Activated T-helper 2 cell treated with anti-CD3 and anti-CD28 coated beads, Interferon-gamma antibody, Interleukin-2, Interleukin-4, amounts not matched to agents 10 μg/mL and 5 μg/mL and 100 μg/mL, durations not matched to agents 14 hours and 24 hours and 36 hours (primary cell): ENCODE results near the gene RSPRY1. TPM values are rescaled to one million over a fixed set of nuclear protein-coding genes. Genes with fewer than 3 reads are reported as not detected.
A peak's percentile ranks its signal among the peaks of the same experiment; 100 is the strongest.

Source experiments
- DNase-seq: peaks from one replicate; pipeline ENCODE4 v3.0.0; 2021; ENCODE audit warnings: low spot score
- H3K27ac Mint-ChIP-seq: one replicate; pipeline ENCODE4 v1.8.0; 2021; ENCODE audit warnings: mixed read lengths
- H3K27me3 Mint-ChIP-seq: one replicate; pipeline ENCODE4 v1.8.0; 2021; ENCODE audit warnings: low read depth, mixed read lengths
- H3K36me3 Mint-ChIP-seq: one replicate; pipeline ENCODE4 v1.8.0; 2021; ENCODE audit warnings: low read depth, mixed read lengths
- H3K4me1 Mint-ChIP-seq: one replicate; pipeline ENCODE4 v1.8.0; 2021; ENCODE audit warnings: low read depth, mixed read lengths
- H3K4me3 Mint-ChIP-seq: one replicate; pipeline ENCODE4 v1.8.0; 2021; ENCODE audit warnings: low read depth, mild to moderate bottlenecking, moderate library complexity, mixed read lengths
- H3K9me3 Mint-ChIP-seq: one replicate; pipeline ENCODE4 v1.8.0; 2021; ENCODE audit warnings: mixed read lengths
- intact Hi-C: fragments of 100-400 bp; cut with micrococcal nuclease; formaldehyde crosslinking; loops from one replicate; pipeline ENCODE4 v1.15.1; 2023
- total RNA-seq: library from RNA; stranded (reverse); gene quantifications from 2 replicates; pipeline ENCODE4 v1.2.3, GENCODE V29; 2022

The RSPRY1 gene
- total RNA-seq, 1 donor from 2014 or later, result 33.3 TPM

DNA sequence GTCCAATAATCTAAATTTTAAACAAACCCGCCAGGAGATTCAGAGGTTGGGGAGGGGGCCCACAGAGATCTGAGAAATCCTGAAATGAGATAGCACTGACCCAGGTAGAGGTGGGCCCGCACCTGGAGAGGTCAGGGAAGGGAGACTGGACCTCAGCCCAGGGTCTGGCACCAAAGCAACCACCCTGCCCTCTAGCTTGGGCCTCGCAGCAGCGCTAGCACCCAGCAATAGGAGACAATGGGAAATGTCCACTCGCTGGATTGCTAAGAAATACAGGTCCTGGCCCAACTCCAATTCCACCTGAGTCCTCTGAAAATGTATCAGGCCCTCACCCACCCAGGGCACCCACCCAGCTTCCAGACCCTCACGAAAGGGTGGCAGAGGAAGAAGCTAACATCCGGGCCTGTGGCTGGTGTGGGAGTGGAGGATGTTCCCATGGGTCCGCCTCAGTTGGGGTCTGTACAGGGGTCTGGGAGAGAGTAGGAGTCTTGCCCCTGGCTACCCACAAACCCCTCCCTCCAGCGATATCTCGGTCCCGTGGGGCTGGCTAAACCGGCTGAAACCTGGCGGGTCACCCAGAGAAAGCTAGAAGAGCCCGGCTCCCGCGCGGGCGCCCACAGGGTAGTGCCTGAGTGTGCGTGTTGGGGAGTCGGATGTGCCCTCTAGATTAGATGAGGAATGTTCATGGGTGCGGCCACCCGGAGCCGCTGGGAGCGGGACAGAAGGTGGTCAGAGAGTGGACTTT is 97.3 kb downstream of the RSPRY1 start:
- H3K9me3 Mint-ChIP-seq, result no peaks in the 10 kb centered on the region
- H3K36me3 Mint-ChIP-seq, result no peaks in the 10 kb centered on the region
- H3K27me3 Mint-ChIP-seq, result peaks cover 28% of the 10 kb centered on the region
- H3K27ac Mint-ChIP-seq, result no peak overlapping the region
- peak overlapping the region; percentile 74 for H3K4me3 Mint-ChIP-seq
- intact Hi-C loops, result no loop called here
- peaks cover 27% of the 10 kb centered on the region for H3K4me1 Mint-ChIP-seq
- DNase-seq, result no peak

DNA sequence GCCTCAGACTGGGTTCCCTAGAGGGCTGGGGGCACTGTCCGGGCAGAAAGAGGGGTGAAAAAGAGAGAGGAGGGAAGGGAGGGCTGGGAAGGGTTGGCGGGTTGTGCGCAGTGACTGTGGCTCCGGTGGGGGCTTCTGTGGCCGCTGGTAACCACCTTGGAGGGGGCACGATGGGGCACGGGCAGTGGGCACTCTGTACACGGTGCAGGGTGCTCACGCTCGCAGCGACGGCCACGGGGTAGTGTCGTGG is 97.8 kb downstream of the RSPRY1 start:
- Mint-ChIP-seq H3K4me1 (peaks cover 23% of the 10 kb centered on the region), H3K36me3 (no peaks in the 10 kb centered on the region), H3K9me3 (no peaks in the 10 kb centered on the region), H3K27ac (no peak overlapping the region), H3K4me3 (peak overlapping the region; percentile 74), H3K27me3 (peaks cover 28% of the 10 kb centered on the region)
- DNase-seq, result no peak
- intact Hi-C loops, result no loop called here

DNA sequence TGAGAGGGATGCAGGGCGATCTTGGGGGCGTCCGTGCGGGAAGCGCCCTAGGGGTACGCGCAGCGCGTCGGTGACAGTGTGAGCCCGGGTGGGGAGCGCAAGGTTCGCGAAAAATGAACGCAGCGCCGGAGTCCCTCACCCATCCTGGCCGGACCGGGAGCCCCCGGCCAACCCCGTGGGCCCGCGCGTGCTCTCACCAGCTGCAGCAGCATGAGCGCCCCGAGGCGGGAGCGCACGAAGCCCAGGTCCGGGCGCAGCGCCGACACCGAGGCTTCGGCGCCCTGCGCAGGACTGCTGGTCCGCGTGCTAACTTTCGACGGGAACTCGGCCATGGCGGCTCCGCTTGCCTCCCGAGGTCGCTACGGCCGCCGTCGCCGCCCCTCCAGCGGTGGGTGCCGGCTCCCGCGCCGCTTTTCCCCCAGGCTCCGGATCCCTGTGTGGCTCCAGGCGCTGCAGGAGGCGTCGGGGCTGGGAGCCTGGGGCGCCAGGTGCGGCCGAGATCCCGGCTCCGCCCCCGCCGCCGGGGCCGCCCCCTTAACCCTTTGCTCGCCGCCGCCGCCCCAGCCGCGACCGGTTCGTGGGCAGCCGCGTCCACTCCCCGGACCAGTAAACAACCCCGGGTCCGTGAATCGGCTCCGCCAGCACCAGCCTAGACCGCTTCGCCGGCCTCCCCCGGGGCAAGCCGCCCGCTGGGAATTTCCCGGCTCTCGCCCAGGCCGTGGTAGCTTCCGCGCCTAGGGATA is 98.3 kb downstream of the RSPRY1 start, which contains the start of gene PLLP:
Gene PLLP, minus strand, starts transcription at position 464 of the 743 bp plus-strand sequence. Its CDS starts 132 bp downstream, at position 332.
- Mint-ChIP-seq H3K27ac (no peak within 1 kb of the TSS), H3K4me1 (peaks cover 25% of the 10 kb centered on the region), H3K4me3 (peak within 1 kb of the TSS; percentile 74), H3K9me3 (no peaks in the 10 kb centered on the region), H3K27me3 (peaks cover 28% of the 10 kb centered on the region), H3K36me3 (no peaks in the 10 kb centered on the region)
- DNase-seq, result peak; percentile 22
- intact Hi-C loops, result no loop called here

DNA sequence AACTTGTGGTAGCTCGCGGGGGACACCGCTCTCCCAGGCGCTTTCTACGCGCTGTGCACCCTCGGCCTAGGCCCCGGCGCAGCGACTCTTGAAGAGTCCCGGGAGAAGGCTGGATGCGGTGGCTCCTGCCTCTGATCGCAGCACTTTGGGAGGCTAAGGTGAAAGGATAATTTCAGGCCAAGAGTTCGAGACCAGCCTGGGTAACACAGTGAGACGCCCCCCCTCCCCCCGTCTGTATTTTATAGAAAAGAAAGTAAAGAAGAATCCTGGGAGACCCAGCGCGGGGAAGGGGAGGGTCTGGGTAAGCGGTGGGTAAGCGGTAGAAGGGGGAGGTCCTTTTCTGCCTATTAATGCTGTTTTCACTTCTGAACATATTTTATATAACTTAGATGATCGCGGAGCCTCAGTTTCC is 98.8 kb downstream of the RSPRY1 start:
- intact Hi-C loops, result no loop called here
- peak overlapping the region; percentile 70 for H3K4me3 Mint-ChIP-seq
- peaks cover 28% of the 10 kb centered on the region for H3K27me3 Mint-ChIP-seq
- no peak overlapping the region for H3K27ac Mint-ChIP-seq
- peaks cover 28% of the 10 kb centered on the region for H3K4me1 Mint-ChIP-seq
- H3K9me3 Mint-ChIP-seq, result no peaks in the 10 kb centered on the region
- no peaks in the 10 kb centered on the region for H3K36me3 Mint-ChIP-seq
- DNase-seq, result no peak

DNA sequence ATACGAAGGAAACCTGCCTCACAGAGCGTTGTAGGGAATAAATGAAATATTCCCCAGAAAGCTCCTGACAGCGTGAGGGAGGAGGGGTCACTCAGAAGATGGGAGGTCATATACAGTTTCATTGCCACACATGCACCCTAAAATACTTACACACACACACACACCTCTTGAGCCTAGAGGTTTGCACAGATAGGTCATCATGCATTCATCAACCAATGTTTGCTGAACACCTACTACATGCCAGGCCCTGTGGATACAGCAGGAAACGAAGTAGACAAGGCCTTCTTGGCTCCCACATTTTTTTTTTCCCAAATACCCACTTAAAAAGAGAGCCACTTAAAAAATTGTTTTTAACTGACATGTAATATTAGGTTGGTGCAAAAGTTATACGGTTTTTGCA is 99.2 kb downstream of the RSPRY1 start:
- intact Hi-C loops, result no loop called here
- H3K4me1 Mint-ChIP-seq, result peaks cover 28% of the 10 kb centered on the region
- no peak overlapping the region for H3K27ac Mint-ChIP-seq
- peaks cover 28% of the 10 kb centered on the region for H3K27me3 Mint-ChIP-seq
- H3K36me3 Mint-ChIP-seq, result no peaks in the 10 kb centered on the region
- DNase-seq, result no peak
- H3K9me3 Mint-ChIP-seq, result no peaks in the 10 kb centered on the region
- peak overlapping the region; percentile 70 for H3K4me3 Mint-ChIP-seq

DNA sequence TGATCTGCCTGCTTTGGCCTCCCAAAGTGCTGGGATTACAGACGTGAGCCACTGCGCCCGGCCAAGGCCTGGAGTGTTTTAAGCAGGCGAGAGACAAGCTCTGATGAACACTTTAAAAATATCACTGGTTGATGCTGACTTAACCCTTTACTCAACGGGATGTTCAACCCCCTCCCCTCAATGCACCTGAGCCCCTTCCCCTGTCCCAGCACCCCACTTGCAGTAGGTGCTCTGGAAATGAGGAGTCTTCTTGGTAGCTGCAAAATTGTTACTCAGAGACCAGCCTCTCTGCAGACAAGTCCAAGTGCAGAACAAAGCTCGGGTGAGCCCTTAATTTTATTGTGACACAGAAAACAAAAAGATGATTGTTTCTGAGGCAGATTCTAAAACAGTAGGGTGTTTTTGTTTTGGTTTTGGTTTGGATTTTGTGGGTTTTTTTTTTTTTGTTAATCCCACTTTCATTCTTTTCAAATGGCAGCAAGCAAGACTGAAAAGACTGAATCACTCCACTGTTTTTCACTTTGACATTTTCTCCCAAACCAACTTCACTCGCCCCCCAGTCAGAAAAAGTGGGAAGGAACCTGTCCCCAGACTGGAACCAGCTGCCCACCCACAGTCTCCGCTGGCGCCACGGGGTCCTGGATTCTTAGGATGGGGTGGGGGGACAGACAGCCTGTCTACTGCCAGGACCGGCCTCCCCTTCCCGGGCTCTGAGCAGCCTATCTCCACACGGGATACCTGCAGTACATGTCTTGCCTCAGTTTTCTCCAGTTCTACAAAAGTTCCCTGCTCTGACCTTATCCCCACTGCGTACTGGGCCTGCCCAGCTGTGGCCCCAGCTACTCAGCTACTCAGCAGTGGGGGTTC is 103.5 kb downstream of the RSPRY1 start:
- intact Hi-C loops, result no loop called here
- Mint-ChIP-seq H3K9me3 (no peaks in the 10 kb centered on the region), H3K27ac (peak overlapping the region; percentile 26), H3K27me3 (peaks cover 6% of the 10 kb centered on the region), H3K4me1 (peaks cover 14% of the 10 kb centered on the region), H3K4me3 (no peak overlapping the region), H3K36me3 (no peaks in the 10 kb centered on the region)
- no peak for DNase-seq

Other genes with a start within 250 kb of the RSPRY1 start
- not detected in 2 replicates for gene CETP, start 224.4 kb upstream of the RSPRY1 start, total RNA-seq
- 166 and 169 TPM in 2 replicates for gene NLRC5, start 196.8 kb upstream of the RSPRY1 start, total RNA-seq
- 7.6 and 9.9 TPM in 2 replicates for gene CPNE2, start 93.7 kb upstream of the RSPRY1 start, total RNA-seq
- gene PSME3IP1, start 290 bp upstream of the RSPRY1 start, total RNA-seq, result 109 and 125 TPM in 2 replicates
- 28.1 and 31.2 TPM in 2 replicates for gene ARL2BP, start 58.9 kb downstream of the RSPRY1 start, total RNA-seq
- 0.30 and 0.34 TPM in 2 replicates for gene PLLP, start 98.3 kb downstream of the RSPRY1 start, total RNA-seq
- gene CCL22, start 172.5 kb downstream of the RSPRY1 start, total RNA-seq, result 32.5 and 34.3 TPM in 2 replicates
- gene CX3CL1, start 186.2 kb downstream of the RSPRY1 start, total RNA-seq, result not detected in 2 replicates
- 0.37 and 1.3 TPM in 2 replicates for gene CCL17, start 218.4 kb downstream of the RSPRY1 start, total RNA-seq